Cerebellar nuclear complex (tissue), 1 donor: ENCODE results near the gene L1TD1.
"Not testable (repeated sequence)": the region's sequence is repeated elsewhere in the genome, so short reads cannot be mapped to it uniquely, and the experiment has no call there.

Source experiments
- DNase-seq, 2 experiments: peaks; one replicate each; lab custom pipeline; 2025; lab: John Stamatoyannopoulos, UW

The L1TD1 gene

GRCh38 chr1:62198069-62198780 is 3.6 kb downstream of the L1TD1 start:
- DNase-seq, result no peak

- DNase-seq, result no peak
These were observed 4.1 kb downstream of the L1TD1 start for GRCh38 chr1:62198781-62199125.

GRCh38 chr1:62207187-62207586 is 12.5 kb downstream of the L1TD1 start:
- DNase-seq, result no peak

GRCh38 chr1:62208087-62208486 is 13.4 kb downstream of the L1TD1 start:
- no peak for DNase-seq

GRCh38 chr1:62208970-62209369 is 14.3 kb downstream of the L1TD1 start:
- no peak for DNase-seq

GRCh38 chr1:62209931-62210595 is 15.4 kb downstream of the L1TD1 start:
- DNase-seq, result no peak

GRCh38 chr1:62210960-62211359 is 16.3 kb downstream of the L1TD1 start:
- DNase-seq, result no peak

GRCh38 chr1:62212411-62212810 is 17.8 kb downstream of the L1TD1 start:
- DNase-seq, result no peak

- DNase-seq, result no peak
These were observed 18.6 kb downstream of the L1TD1 start for GRCh38 chr1:62213075-62213914.

- DNase-seq, result no peak
These were observed 24.0 kb downstream of the L1TD1 start for GRCh38 chr1:62218604-62219003.

GRCh38 chr1:62220456-62220855 is 25.8 kb downstream of the L1TD1 start:
- not testable (repeated sequence) for DNase-seq

- no peak for DNase-seq
These were observed 26.5 kb downstream of the L1TD1 start for GRCh38 chr1:62221171-62221570.

GRCh38 chr1:62222321-62222720 is 27.7 kb downstream of the L1TD1 start:
- DNase-seq, result no peak

GRCh38 chr1:62224182-62224581 is 29.5 kb downstream of the L1TD1 start:
- no peak for DNase-seq

GRCh38 chr1:62227496-62227895 is 32.8 kb downstream of the L1TD1 start:
- no peak for DNase-seq

- no peak for DNase-seq
These were observed 33.7 kb downstream of the L1TD1 start for GRCh38 chr1:62228136-62228882.

- no peak for DNase-seq
These were observed 34.2 kb downstream of the L1TD1 start for GRCh38 chr1:62228883-62229187.

- no peak for DNase-seq
These were observed 34.8 kb downstream of the L1TD1 start for GRCh38 chr1:62229468-62229867.

- DNase-seq, result no peak
These were observed 35.3 kb downstream of the L1TD1 start for GRCh38 chr1:62229932-62230331.

- no peak for DNase-seq
These were observed 36.1 kb downstream of the L1TD1 start for GRCh38 chr1:62230718-62231117.

- no peak for DNase-seq
These were observed 38.2 kb downstream of the L1TD1 start for GRCh38 chr1:62232871-62233278.

GRCh38 chr1:62233926-62234450 is 39.3 kb downstream of the L1TD1 start:
- no peak for DNase-seq
